PFSK-1 (cell line): ENCODE measurements around the gene FARP2.
A peak's percentile ranks its signal among the peaks of the same experiment; 100 is the strongest.

Experiments
- FOXP2 ChIP-seq: optimal IDR thresholded peaks from 2 replicates; pipeline ENCODE3; 2011; ENCODE audit warnings: borderline replicate concordance, control low read depth, inconsistent platforms; ENCODE audit not compliant: insufficient read depth; ENCODE audit errors: extremely low read length, extremely low read depth
- POLR2AphosphoS5 ChIP-seq: IDR thresholded peaks from 2 replicates; pipeline ENCODE4 v1.6.1; 2012; ENCODE audit warnings: low read depth, mild to moderate bottlenecking, control low read depth, low read length, moderate library complexity
- REST ChIP-seq, 2 experiments: IDR thresholded peaks; 2 replicates each; pipeline versions ENCODE4 v1.6.1 to v1.8.0; 2011 to 2012; ENCODE audit warnings: low read depth in 2 of 2, low read length in 2 of 2, control low read depth in 1 of 2, inconsistent platforms in 1 of 2, mild to moderate bottlenecking in 1 of 2, moderate library complexity in 1 of 2; ENCODE audit not compliant: insufficient read depth in 1 of 2
- SIN3A ChIP-seq: IDR thresholded peaks from 2 replicates; pipeline ENCODE4 v1.6.1; 2012; ENCODE audit warnings: mild to moderate bottlenecking, low read length, moderate library complexity, borderline replicate concordance; ENCODE audit not compliant: insufficient read depth
- TAF1 ChIP-seq: IDR thresholded peaks from 2 replicates; pipeline ENCODE4 v1.6.1; 2012; ENCODE audit warnings: low read length, control low read depth, borderline replicate concordance; ENCODE audit not compliant: insufficient read depth

- TF ChIP-seq POLR2AphosphoS5 (0 out of 2 replicates have a peak, but pooled peaks have one; percentile 2), SIN3A (peak; percentile 35; the same call in 1 of the 2 replicates), FOXP2 (no peak), REST (IDR thresholded peaks at IDR 0.05; ENCODE audit: insufficient read depth in 1 of 2, low read depth in 2 of 2, low read length in 2 of 2) (no peak), TAF1 (no peak)
Observed at GRCh38 chr2:241507430-241508239, 151.6 kb downstream of the FARP2 start.
